Mammary epithelial cell (primary cell): Measurements from ENCODE around the gene PSMD14.

Source experiments
- EZH2 ChIP-seq: IDR thresholded peaks from 2 replicates; pipeline ENCODE4 v1.6.1; 2012; ENCODE audit warnings: low read length, inconsistent platforms, borderline replicate concordance
- TF ChIP-seq, protein P1 (sequence below), 2 donors: IDR thresholded peaks in 1 of 2; conservative IDR thresholded peaks in 1 of 2; 2 replicates each; pipeline ENCODE4 v1.5.1; 2011 to 2012; ENCODE audit warnings: inconsistent platforms in 2 of 2, low read length in 2 of 2, mild to moderate bottlenecking in 2 of 2, control low read depth in 1 of 2, low read depth in 1 of 2; ENCODE audit not compliant: insufficient read depth in 1 of 2; ENCODE audit errors: extremely low read depth in 1 of 2

DNA sequence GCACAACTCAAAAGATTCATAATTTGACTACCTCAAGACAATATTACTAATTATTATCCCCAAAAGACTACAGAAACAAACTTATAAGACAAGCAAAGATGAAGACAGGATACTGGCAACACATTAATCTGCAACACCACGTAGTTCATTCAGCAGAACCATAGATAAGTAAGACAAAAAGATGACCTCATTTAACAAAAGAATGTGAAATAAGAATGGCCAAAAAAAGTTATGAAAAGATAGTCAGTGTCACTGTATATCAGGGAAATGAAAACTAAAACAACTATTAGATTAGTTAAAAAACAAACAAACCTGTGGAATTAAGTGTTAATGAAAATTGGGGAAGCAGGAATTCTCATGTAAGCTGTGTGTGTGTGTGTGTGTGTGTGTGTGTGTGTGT, 19.4 kb downstream of the PSMD14 start:
- TF ChIP-seq, protein P1, sequence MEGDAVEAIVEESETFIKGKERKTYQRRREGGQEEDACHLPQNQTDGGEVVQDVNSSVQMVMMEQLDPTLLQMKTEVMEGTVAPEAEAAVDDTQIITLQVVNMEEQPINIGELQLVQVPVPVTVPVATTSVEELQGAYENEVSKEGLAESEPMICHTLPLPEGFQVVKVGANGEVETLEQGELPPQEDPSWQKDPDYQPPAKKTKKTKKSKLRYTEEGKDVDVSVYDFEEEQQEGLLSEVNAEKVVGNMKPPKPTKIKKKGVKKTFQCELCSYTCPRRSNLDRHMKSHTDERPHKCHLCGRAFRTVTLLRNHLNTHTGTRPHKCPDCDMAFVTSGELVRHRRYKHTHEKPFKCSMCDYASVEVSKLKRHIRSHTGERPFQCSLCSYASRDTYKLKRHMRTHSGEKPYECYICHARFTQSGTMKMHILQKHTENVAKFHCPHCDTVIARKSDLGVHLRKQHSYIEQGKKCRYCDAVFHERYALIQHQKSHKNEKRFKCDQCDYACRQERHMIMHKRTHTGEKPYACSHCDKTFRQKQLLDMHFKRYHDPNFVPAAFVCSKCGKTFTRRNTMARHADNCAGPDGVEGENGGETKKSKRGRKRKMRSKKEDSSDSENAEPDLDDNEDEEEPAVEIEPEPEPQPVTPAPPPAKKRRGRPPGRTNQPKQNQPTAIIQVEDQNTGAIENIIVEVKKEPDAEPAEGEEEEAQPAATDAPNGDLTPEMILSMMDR (conservative IDR thresholded peaks at IDR 0.05 in 1 of 2, IDR thresholded peaks at IDR 0.05 in 1 of 2; ENCODE audit: extremely low read depth in 1 of 2, insufficient read depth in 1 of 2, low read depth in 1 of 2, low read length in 2 of 2): no peak
- TF ChIP-seq EZH2: no peak
